Lung (tissue), 12 donors: ENCODE data around the gene SLFN14. TPM values are rescaled to one million over a fixed set of nuclear protein-coding genes. Genes with fewer than 3 reads are reported as not detected.

Source experiments
- ATAC-seq: fragments of 200-7000 bp; cut with Tn5 transposase; one replicate; pipeline ENCODE4 v1.9.1; 2020; ENCODE audit warnings: moderate number of reproducible peaks; ENCODE audit not compliant: insufficient read depth, low FRiP score
- DNase-seq, 3 donors: peaks; one replicate each; pipeline ENCODE4 v3.0.0-alpha.2; 2013 to 2017
- H3K27ac ChIP-seq, 2 donors: one replicate each; pipeline ENCODE4 v1.5.1; 2013; ENCODE audit warnings: mild to moderate bottlenecking in 2 of 2, moderate library complexity in 2 of 2, control low read depth in 1 of 2, inconsistent platforms in 1 of 2, low read depth in 1 of 2, low read length in 1 of 2
- H3K27me3 ChIP-seq, 3 donors: one replicate each; pipeline ENCODE4 v1.5.1; 2013; ENCODE audit warnings: low read length in 2 of 3; ENCODE audit not compliant: control insufficient read depth in 3 of 3, insufficient read depth in 3 of 3
- H3K36me3 ChIP-seq, 4 donors: one replicate each; pipeline ENCODE4 v1.5.1; 2013; ENCODE audit warnings: low read length in 4 of 4, mild to moderate bottlenecking in 1 of 4, moderate library complexity in 1 of 4; ENCODE audit not compliant: control insufficient read depth in 4 of 4, insufficient read depth in 4 of 4
- H3K4me1 ChIP-seq, 5 donors: one replicate each; pipeline ENCODE4 v1.5.1; 2013; ENCODE audit warnings: low read length in 5 of 5, mild to moderate bottlenecking in 2 of 5, moderate library complexity in 1 of 5; ENCODE audit not compliant: control insufficient read depth in 5 of 5, insufficient read depth in 5 of 5
- H3K4me3 ChIP-seq: one replicate; pipeline ENCODE4 v1.5.1; 2013; ENCODE audit warnings: mild to moderate bottlenecking, control low read depth, moderate library complexity
- H3K9ac ChIP-seq, 2 donors: one replicate each; pipeline ENCODE4 v1.5.1; 2013; ENCODE audit warnings: low read length in 2 of 2, control low read depth in 1 of 2; ENCODE audit not compliant: insufficient read depth in 1 of 2
- H3K9me3 ChIP-seq, 4 donors: one replicate each; pipeline ENCODE4 v1.5.1; 2013; ENCODE audit warnings: low read length in 3 of 4, mild to moderate bottlenecking in 1 of 4, moderate library complexity in 1 of 4; ENCODE audit not compliant: control insufficient read depth in 4 of 4, insufficient read depth in 3 of 4
- CTCF ChIP-seq: IDR thresholded peaks from 2 replicates; pipeline ENCODE4 v1.5.1; 2012; ENCODE audit warnings: mild to moderate bottlenecking; ENCODE audit errors: control extremely low read depth, extremely low read depth
- WGBS, 2 donors: extraction: QIAGEN DNeasy Blood & Tissue Kit; methylation state at CpG; one replicate each; pipeline ENCODE4 v1.1.7; 2013; 5-methylcytosine and 5-hydroxymethylcytosine counted together
- polyA plus RNA-seq, 2 donors: library from polyadenylated mRNA; stranded (reverse); fragments of 200-250 nt; gene quantifications; one replicate each; pipeline ENCODE4 v1.2.1, GENCODE V29; 2013
- total RNA-seq, 2 donors: library from RNA; depleted of rRNA in 1 of 2; stranded (reverse); fragments of >200 nt in 1 of 2; gene quantifications; one replicate each; pipeline ENCODE4 v1.2.1, GENCODE V29; 2014 to 2021
- donor health status: control.
- donor health status: control.
- donor health status: Bipolar disorder and iron deficiency.
- donor health status: healthy.
- donor health status: DM: yes; HTN: yes; CAD: no.

Gene SLFN14
- total and polyA plus RNA-seq, 4 donors: 0.34 to 2.3 TPM; not detected in 2

- ATAC-seq: no peak
Observed at GRCh38 chr17:35605678-35606077, 45.1 kb upstream of the SLFN14 start.

DNA sequence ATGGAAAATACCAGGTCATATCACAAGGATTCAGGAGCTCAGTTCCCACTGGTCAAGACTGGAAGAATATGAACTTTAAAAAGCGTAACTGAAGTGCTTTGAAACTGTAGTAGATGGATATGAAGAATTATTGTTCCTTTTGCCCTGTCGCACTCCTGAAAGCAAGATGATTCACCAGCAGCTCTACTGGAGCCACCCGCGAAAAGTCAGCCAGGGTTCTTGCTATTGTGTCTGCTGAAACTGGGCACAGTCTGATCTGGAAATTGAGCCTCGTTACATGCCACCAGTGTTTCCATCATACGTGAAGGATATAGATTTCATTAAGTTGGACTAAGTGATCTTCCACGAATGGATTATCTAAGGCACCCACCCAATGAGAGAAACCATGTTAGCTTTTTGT, 43.1 kb upstream of the SLFN14 start:
- DNase-seq (no peak), ATAC-seq (no peak)
- Histone ChIP-seq H3K27ac (no peak overlapping the region), H3K9ac (no peak overlapping the region), H3K27me3 (no peaks in the 10 kb centered on the region), H3K9me3 (no peaks in the 10 kb centered on the region), H3K36me3 (peaks cover 9 to 48% (median 17%) of the 10 kb centered on the region in 4 donors), H3K4me1 (peaks cover 0 to 3% (median 0%) of the 10 kb centered on the region in 5 donors), H3K4me3 (no peak overlapping the region)
- no peak for TF ChIP-seq CTCF
- WGBS, 2 donors: 91 to 95% methylated on average over 7 of the region's 7 CpGs

More at GRCh38 chr17:35605678-35606077, 45.1 kb upstream of the SLFN14 start:
- no peak overlapping the region for H3K4me3 ChIP-seq
- H3K4me1 ChIP-seq: peaks cover 0 to 3% (median 0%) of the 10 kb centered on the region in 5 donors
- no peak for TF ChIP-seq CTCF
- no peak overlapping the region for H3K9ac ChIP-seq
- H3K27ac ChIP-seq: no peak overlapping the region
- 95 to 97% methylated on average over 2 of the region's 2 CpGs for WGBS, 2 donors
- no peak for DNase-seq
- no peaks in the 10 kb centered on the region for H3K9me3 ChIP-seq
- peaks cover 9 to 46% (median 21%) of the 10 kb centered on the region in 4 donors for H3K36me3 ChIP-seq
- H3K27me3 ChIP-seq: no peaks in the 10 kb centered on the region

DNA sequence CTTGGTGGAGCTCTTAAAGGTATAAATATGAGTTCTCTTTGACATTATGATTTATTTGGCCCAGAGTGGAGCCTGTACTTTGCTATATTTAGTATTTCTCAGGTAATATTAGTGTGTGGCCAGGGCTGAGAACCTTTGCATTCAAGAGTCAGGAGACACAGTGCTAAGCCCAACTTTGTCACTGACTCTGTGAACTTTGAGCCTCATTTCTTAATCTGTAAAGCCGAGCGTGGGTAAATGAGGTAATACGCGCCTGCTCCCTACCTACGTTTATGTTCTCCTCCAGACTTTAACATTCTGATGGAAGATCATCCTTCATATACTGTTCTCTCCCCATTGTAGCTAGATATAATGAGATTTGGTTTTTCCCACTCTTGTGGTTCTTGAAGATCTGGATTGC, 37.0 kb upstream of the SLFN14 start:
- Histone ChIP-seq H3K9ac (no peak overlapping the region), H3K27ac (no peak overlapping the region), H3K4me3 (no peak overlapping the region), H3K27me3 (no peaks in the 10 kb centered on the region), H3K4me1 (peaks cover 0 to 4% (median 0%) of the 10 kb centered on the region in 5 donors), H3K36me3 (peaks cover 9 to 40% (median 23%) of the 10 kb centered on the region in 4 donors), H3K9me3 (no peaks in the 10 kb centered on the region)
- 73 to 76% methylated on average over 5 of the region's 5 CpGs for WGBS, 2 donors
- TF ChIP-seq CTCF: no peak
- ATAC-seq: no peak
- no peak for DNase-seq
